HG03558 (cell line): Measurements from ENCODE around the gene LPAR6.
"Not testable (repeated sequence)": the region's sequence is repeated elsewhere in the genome, so short reads cannot be mapped to it uniquely, and the experiment has no call there.

Experiments
- ATAC-seq: cut with Tn5 transposase; IDR thresholded peaks from one replicate; pipeline ENCODE4 v1.9.1; 2021; ENCODE audit warnings: moderate number of reproducible peaks; ENCODE audit not compliant: unreplicated experiment; ENCODE audit errors: extremely low read depth

Gene LPAR6

DNA sequence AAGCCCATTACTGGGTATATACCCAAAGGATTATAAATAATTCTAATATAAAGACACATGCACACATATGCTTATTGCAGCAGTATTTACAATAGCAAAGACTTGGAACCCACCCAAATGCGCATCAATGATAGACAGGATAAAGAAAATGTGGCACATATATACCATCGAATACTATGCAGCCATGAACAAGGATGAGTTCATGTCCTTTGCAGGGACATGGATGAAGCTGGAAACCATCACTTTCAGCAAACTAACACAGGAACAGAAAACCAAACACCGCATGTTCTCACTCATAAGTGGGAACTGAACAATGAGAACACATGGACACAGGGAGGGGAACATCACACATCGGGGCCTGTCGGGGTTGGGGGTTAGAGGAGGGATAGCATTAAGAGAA, 9.1 kb upstream of the LPAR6 start:
- not testable (repeated sequence) for ATAC-seq

DNA sequence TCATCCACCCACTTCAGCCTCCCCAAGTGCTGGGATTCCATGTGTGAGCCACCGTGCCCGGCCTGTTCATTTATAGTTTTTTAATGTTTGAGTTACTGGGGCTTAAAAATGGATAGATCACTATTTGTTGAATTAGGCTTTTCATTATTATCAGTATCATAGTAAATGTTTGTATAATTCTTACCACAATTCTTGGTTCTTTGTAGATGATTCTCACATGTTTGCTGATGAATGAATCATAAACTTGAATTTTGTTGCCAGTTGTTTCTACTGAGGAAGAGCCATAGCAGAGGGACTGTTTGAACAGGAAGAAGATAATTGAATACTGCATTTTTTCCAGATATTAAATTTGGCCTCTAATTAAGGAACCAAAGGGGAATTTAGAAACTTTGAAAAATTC, 2.6 kb upstream of the LPAR6 start:
- no peak for ATAC-seq

DNA sequence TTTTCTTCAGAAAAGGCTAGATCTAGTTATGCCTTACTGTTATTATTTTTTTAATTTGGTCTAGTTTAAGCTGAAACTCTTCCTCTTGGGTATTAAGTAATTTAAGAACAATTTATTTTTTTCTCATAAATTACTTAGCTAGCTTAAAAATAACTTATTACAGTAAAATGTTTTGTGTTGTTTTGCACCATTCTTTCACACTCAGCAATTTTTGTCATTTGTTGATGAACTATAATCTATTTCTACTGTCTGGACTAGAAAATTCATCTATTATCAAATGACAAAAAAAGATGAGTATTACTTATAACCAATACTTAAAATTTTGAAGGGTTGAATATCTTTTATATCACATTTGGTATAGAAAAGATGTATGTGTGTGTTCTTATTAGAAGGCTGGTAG, 1.6 kb upstream of the LPAR6 start:
- no peak for ATAC-seq

DNA sequence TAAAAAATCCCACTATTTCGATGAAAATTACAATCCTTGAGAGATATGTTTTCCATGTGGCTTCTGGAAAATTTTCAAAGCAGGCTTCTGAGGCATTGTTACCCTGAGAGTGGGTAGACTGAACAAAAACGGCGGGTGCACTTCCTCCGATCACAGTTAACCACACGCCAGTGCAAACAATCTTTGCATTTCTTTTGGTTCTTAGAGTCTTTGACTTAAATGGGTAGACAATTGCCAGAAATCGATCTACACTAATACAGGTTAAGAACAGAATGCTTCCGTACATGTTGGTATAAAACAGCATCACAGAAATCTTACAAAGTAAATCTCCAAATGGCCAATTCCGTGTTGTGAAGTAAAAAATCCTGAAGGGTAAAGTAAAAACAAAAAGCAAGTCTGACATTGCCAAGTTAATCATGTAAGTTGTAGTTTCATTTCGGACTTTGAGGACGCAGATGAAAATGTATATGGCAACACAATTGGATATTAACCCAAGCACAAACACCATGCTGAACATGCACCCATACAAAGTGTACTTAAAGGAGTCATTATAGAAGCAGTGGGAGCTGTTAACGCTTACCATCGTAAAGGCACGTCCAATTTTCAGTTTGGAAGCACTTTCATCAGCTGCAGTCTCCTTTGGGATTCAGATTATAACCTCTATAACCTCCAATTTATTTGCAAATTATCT, 927 bp downstream of the LPAR6 start:
- no peak for ATAC-seq

DNA sequence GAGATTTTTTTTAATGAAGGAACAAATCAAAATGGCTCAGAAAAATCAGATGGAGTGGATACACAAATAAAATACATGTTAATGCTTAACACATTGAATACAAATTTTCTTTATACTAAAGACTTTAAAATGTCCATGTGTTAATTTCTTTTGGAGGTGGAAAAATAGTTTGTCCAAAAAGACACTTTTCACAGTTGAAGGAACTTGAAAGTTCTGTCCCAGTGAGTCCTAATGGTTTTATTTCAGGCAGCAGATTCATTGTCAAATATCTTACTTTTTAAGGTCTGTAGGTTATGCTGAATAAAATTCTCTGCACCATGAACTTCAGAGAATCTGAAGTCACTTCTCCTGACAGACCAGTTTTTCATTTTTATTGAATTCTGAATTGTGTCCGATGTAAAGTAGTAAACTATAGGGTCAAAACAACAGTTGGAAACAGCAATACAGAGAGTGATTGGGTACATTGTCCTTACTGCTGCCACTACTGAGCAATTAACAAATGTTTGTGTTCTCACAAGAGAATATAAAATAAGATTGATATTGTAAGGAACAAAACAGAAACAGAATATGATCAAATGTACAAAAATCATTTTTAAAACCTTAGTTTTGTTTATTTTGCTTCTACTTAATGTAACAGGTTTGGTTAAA, 1.6 kb downstream of the LPAR6 start:
- no peak for ATAC-seq

DNA sequence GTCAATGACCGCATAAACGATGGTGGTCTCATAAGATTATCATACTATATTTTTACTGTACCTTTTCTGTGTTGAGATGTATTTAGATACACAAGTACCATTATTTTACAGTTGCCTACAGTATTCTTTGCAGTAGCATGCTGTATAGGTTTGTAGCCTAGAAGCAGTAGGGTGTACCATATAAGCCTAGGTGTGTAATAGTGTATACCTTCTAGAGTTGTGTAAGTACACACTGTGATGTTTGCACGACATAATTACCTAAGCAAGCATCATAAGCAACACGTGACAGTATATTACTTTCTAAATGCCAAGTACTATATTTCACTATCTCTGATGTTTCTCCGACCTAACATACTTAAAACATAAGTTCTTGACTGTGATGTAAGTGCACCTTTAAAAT, 2.7 kb downstream of the LPAR6 start:
- no peak for ATAC-seq

DNA sequence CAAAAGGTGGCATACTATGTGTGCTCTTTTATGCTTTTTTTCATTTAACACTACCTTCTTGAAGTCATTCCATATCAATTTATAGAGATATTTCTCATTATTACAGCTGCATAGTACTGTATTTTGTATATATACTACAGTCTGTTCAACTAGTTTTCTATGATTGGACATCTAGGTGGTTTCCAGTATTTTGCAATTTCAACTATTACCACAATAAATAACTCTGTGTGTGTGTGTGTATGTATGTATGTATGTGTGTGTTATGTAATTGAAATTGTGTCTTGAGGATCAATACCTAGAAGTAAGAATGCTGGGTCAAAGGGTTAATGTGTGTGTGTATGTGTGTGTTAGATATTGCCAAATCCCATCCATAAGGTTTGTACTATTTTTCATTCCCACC, 7.0 kb downstream of the LPAR6 start:
- no peak for ATAC-seq

DNA sequence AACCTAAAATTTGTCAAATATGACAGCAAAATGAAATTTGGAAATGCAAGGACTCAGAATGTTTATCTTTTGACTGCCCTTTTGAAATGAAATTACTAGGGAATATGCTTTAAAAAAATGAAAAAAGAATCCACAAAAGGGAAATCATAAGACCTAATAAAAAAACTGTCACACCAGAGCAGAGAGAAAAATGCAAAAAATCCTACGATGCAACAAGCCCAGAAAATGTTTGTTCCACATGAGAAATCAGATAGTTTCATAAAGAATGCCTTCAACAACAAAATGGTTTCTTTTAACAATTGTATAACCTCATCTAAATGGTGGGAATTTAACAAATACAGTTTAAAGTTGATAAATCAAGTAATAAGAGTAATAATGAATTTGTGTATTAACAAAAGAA, 8.0 kb downstream of the LPAR6 start:
- ATAC-seq, result no peak

DNA sequence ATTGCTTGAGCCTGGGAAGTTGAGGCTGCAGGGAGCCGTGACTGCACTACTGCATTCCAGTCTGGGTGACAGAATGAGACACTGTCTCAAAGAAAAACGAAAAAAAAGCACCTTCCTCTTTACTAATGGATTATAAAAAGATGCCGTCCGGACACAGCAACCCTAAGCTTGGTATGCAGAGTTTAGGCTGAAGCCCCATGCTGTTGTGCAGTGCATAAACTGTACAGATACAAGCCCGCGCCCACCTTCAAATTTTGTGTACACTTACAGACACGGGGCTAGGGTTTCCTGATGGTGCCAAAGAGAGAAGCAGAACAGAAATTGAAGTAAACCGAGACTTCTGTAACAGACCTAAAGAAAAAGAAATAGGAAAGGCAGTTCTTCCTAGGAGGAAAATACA, 9.0 kb downstream of the LPAR6 start:
- no peak for ATAC-seq

DNA sequence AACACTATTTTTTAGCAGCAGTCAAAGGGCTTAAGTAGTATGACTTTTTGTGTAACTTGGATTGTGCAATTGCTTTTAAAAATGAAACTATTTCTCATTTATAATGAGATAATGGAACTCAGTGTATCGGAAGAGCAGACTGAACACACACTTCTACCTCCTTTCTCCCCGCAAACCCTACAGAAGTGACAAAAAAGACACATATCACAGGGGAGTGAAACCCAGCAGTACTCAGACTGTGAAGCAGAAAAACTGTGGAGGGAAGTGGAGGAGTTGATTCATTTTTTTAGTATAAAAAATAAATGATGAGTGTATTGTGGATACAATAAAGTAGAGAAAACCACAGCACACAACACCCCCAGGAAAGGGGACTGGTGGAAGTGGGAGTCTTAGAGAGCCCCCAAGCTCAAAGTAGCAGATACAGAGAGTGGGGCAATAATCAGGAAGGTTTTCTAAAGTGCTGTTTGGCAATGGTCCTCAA, 9.7 kb downstream of the LPAR6 start:
- ATAC-seq, result no peak

DNA sequence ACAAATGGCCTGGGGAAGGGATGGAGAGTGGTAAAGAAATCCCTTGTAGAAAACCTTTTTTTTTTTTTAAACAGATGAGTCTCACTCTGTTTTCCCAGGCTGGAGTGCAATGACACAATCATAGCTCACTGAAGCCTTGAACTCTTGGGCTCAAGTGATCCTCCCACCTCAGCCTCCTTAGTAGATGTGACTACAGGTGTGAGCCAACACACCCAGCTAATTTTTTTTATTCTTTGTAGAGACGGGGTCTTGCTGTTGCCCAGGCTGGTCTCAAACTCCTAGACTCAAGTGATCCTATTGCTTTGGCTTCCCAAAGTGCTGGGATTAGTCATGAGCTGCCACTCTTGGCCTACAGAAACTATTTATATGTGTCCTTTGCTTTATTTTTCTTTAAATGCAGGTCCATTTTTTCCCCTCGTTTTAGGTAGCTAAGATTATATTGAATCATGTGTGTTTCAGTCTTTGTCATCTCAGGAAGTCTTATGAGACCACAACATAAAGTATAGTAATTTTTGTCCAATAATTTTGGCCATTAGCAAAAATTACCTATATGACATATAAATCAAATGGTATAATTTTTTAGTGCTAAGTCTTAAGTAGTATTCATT, 10.5 kb downstream of the LPAR6 start:
- ATAC-seq, result no peak

DNA sequence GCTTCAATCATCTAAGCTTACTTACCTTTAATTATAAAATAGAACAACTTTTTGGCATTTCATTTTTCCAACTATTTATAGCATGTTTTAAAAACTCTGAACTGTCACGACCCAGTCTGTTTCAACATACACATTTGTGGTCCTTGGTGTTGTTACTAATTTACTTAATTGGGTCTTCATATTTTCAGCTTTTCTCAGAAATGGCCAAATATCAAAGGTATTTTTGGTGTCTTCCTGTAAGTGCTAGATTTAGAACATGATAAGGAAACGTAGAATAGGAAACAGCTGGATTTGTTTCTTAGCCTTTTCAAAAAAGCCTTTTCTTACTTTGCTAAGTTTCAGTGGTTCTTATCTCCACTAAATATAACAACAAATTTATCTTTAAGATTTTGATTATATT, 11.4 kb downstream of the LPAR6 start:
- ATAC-seq, result no peak

DNA sequence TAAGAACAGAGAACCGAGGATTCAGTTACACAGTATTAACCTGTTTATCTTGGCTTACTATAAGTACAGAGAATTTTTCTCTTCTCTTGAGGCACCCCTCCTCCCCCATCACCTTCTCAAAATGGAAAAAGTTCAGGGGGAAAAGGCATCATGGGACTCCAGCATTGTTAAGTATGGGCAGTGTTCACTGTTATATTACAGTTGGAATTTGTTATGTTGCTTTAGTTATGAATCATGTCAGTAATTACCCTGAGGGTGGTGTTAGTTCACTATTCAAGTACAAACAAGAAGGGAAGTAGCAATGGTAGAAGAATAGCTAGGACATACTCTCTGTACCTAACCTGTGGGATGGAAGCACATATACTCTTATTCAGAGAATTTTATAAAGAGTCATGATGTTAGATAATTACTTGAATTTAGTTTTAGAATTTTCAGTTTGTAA, 12.0 kb downstream of the LPAR6 start:
- ATAC-seq, result no peak

DNA sequence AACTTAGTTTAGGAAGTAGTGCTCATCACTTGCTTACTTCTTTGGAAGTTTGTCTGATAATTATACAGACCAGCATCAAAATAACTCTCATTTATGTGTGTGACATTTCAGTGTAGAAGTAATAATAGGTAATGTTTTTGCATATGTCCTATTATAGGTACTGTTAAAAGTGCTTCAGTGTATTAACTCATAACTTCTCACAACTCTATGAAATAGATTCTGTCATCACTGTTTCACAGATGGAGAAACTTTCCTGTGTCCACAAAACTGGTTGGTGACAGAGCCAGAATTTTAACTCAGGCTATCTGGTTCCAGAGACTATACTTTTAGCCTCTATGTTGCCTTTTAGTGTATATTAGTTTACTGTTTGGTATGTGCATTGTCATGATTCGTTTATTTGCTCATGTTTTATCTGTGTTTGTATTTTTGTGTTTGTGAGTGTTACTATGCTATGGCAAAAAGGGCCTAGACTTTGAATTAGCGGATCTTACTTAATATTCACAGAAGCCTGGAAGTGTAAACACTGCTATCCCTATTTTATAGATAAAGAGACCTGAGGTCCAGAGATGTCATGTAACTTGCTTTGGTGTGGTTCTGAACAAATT, 12.7 kb downstream of the LPAR6 start:
- ATAC-seq, result no peak

DNA sequence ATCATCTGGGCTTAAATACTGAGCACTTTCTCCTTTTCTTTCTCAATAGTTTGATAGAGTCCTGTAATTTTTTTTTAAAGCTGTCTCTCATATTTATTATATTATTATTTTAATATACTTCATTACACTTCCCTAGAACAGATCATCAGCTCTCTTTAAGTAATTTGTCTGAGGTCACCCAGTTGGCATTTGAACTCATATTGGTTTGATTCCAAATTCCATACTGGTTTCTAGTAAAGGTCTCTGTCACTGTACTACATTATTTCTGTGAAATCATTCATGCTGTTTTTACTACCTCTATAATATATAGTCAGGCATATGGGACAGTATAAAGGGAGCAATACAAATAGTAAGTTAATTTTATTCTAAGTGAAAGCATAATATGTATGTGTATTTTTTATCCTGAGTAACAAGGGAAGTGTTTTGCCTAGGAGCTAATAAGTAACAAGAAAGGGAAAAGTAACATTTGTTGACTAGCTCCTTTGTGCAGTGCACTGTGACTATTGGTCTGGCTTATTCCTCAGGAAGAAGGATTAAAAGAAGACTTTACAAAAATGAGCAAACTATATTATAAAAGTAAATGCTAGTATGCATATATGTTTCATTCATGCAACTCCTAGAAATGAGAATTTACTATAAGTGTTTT, 14.3 kb downstream of the LPAR6 start:
- no peak for ATAC-seq

DNA sequence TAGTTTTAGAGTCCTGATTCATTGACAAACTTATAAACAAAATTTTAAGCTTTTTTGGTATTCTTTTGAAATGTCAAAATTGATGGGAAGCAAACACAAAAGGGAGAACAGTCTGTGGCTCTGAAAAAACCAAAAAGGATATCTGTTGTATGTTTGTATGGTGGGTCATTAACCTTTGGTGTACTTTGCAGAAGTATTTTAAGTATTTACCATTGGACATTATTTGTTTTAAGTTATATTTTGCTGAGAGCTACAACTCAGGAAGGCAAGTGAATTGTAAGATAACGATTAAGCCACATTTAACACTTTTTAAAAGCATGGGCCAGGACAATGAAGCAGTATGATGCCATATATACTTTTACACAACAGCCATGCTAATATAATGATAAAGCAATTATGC, 15.2 kb downstream of the LPAR6 start:
- ATAC-seq, result no peak

DNA sequence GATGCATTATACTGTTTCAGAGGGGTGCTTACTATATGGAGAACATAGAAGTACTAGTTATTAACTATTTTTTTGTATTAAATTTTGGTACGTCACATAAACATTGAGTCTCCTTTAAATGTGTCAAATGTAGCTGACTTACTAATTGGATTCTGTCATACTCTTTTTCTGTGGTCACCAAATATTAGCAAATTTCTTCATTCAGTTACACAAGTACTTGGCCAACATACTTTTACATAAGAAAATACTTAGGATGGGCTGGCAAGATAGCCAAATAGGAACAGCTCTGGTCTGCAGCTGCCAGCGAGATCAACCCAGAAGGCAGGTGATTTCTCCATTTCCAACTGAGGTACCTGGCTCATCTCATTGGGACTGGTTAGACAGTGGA, 19.2 kb downstream of the LPAR6 start:
- ATAC-seq, result no peak

DNA sequence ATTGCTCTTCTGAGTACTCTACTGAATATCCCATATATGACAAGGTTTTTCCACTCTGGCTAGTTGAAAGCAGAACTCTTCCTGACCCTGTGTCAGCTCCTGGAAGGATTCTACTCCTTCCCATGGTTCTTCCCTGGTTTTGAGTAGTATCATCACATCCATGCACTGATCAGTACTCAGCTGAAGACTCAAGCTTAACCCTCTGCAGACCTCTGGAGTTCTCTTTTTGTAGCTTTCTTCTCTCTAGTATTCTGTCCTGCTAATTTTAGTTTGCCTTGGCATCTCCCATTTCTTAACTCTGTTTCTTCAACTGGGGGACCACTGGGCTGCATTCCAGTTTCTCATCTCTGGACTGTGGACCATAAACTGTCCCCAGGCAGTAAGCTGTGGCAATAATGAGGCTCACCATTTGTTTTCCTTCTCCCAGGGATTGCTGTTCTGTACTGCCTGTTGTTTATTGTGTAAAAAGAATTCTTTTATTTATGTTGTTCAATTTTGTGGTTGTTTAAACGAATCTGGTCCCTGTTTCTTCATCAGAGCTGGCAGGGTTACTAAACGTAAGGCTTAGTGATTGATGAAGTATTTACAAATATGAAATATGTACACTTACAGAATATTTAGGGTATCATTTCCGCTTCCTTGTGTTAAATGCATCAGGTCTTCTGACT, 19.7 kb downstream of the LPAR6 start:
- no peak for ATAC-seq

DNA sequence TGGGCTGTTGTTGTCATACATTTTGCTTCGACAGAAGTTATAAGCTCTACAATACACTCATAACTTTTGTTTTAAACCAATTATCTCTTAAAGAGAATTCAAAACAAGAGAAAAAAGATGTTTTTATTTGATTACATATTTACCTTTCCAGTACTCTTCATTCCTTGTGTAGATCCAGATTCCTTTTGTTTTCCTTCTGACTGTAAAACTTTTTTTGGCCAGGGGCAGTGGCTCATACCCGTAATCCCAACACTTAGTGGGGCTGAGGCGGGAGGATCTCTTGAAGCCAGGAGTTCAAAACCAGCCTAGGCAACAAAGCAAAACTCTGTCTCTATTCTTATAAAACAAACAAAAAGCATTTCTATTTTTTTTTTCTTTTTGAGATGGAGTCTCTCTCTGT, 21.7 kb downstream of the LPAR6 start:
- ATAC-seq, result no peak

DNA sequence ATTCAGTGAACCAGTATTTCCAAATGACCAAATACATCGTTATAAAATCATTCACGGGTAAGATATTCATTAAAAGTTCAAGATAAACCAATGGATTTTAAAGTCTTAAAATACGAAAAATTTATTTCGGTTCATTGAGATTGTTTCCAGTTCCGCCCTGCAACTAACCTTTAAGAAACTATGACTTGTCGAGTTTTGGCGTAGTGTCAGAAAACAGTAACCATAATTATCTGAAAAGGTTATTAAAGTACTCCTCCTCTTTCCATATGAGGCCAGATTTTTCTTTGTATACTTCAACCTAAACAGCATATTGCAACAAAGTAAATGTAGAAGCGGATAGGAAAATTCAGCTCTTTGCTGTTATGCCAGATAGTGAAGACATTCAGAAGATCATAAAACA, 26.1 kb downstream of the LPAR6 start:
- ATAC-seq, result no peak
